ENCODE results near the gene DNM1. TPM values are rescaled to one million over a fixed set of nuclear protein-coding genes. Genes with fewer than 3 reads are reported as not detected.

The DNM1 gene
- total and polyA plus RNA-seq, 2 experiments from 2014 or later = 36.0 to 42.0 TPM

DNA sequence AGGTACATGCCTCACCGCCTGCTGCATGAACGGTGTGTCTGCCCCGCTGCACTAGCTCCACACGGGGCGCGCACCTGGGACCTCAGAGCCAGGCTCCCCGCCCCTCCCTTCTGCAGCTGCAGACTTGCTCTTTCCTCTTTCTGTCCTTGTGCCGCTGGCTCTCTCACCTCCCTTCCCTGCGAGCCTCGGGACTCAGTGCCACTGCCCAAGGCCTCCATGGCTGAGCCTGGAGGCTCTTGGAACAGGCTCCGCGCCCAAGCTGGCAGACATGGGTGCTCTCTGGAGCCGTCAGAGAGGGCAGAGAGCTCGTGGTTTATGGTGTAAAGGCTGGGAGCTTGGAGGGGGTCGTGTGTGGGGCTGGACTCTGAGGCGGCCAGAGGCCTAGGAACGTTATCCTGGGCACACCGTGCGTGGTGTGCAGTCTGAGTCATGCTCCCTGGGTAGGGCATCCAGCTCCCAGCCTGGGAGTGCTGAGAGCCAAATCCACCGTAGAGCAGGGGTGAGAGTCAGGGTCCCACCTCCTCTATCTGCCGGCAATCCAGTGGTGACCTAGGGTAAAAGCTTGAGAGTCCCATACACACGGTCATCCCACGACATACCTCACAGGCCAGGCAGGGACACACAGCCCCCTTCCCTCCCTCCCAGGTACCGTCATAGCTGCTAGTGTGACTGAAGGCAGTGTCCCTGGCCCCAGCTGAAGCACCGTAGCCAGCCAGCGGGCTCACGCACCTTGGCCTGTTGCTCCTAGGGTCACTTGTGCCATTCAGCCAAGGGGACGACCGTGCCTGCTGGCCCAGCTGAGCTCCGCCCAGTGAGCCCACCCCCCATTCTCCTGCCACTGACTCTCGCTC lies 50.2 kb downstream of the DNM1 start:
- Histone ChIP-seq H4K20me1 (replicated peaks; ENCODE audit: insufficient read depth) (peaks cover 6% of the 10 kb centered on the region), H3K4me2 (no peak overlapping the region), H2AFZ (no peak overlapping the region), H3K4me1 (ENCODE audit: insufficient read depth) (peaks cover 14% of the 10 kb centered on the region), H3K27me3 (ENCODE audit: insufficient read depth) (no peaks in the 10 kb centered on the region), H3F3A (replicated peaks; ENCODE audit: low read depth) (peaks cover 15% of the 10 kb centered on the region; the same call in 1 of the 2 replicates), H3K27ac (ENCODE audit: low read depth) (no peak overlapping the region), H3K79me2 (replicated peaks; ENCODE audit: insufficient read depth) (0 out of 2 replicates have a peak, but pooled peaks cover 6% of the 10 kb centered on the region), H3K36me3 (ENCODE audit: insufficient read depth) (peaks cover 4% of the 10 kb centered on the region; the same call in 1 of the 2 replicates), H3K9me2 (ENCODE audit: insufficient read depth) (no peaks in the 10 kb centered on the region), H3K4me3 (no peak overlapping the region)
- peak overlapping the region; percentile 48 for H3K27ac Mint-ChIP-seq
- DNase-seq (ENCODE audit: low spot score) (peak; percentile 32), ATAC-seq (no peak)
- peaks cover 19% of the 10 kb centered on the region for H3K27me3 Mint-ChIP-seq (ENCODE audit: insufficient read depth, low read depth, poor library complexity)
- TF ChIP-seq ZNF462 (CRISPR knock-in tag; IDR thresholded peaks at IDR 0.05) = no peak
- TF ChIP-seq POLR2AphosphoS5 (IDR thresholded peaks at IDR 0.05; ENCODE audit: low read depth) = no peak
- TF ChIP-seq EZH2 (IDR thresholded peaks at IDR 0.05; ENCODE audit: low read depth, unreplicated experiment) = no peak
- no peak for TF ChIP-seq CREB1 (CRISPR knock-in tag; IDR thresholded peaks at IDR 0.05; ENCODE audit: low read depth)
- TF ChIP-seq STAT1 (IDR thresholded peaks at IDR 0.05; ENCODE audit: unreplicated experiment) = no peak
- no peak for TF ChIP-seq ETS1 (IDR thresholded peaks at IDR 0.05)
- no peak for TF ChIP-seq ZNF331 (CRISPR knock-in tag; IDR thresholded peaks at IDR 0.05; ENCODE audit: low read depth)
- no peak for TF ChIP-seq REST (IDR thresholded peaks at IDR 0.05; ENCODE audit: unreplicated experiment)
- TF ChIP-seq, protein P1, sequence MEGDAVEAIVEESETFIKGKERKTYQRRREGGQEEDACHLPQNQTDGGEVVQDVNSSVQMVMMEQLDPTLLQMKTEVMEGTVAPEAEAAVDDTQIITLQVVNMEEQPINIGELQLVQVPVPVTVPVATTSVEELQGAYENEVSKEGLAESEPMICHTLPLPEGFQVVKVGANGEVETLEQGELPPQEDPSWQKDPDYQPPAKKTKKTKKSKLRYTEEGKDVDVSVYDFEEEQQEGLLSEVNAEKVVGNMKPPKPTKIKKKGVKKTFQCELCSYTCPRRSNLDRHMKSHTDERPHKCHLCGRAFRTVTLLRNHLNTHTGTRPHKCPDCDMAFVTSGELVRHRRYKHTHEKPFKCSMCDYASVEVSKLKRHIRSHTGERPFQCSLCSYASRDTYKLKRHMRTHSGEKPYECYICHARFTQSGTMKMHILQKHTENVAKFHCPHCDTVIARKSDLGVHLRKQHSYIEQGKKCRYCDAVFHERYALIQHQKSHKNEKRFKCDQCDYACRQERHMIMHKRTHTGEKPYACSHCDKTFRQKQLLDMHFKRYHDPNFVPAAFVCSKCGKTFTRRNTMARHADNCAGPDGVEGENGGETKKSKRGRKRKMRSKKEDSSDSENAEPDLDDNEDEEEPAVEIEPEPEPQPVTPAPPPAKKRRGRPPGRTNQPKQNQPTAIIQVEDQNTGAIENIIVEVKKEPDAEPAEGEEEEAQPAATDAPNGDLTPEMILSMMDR (conservative IDR thresholded peaks at IDR 0.05; ENCODE audit: low read depth in 2 of 2) = no peak
- no peak for TF ChIP-seq NANOG (IDR thresholded peaks at IDR 0.05; ENCODE audit: borderline replicate concordance)
- TF ChIP-seq JUNB (IDR thresholded peaks at IDR 0.05; ENCODE audit: unreplicated experiment) = no peak
- no peak for TF ChIP-seq ZNF114 (CRISPR knock-in tag; IDR thresholded peaks at IDR 0.05)
- no peak for TF ChIP-seq EZH2phosphoT487 (IDR thresholded peaks at IDR 0.05; ENCODE audit: unreplicated experiment)
- peaks cover 15% of the 10 kb centered on the region for H3K36me3 Mint-ChIP-seq (ENCODE audit: low read depth)
- H3K4me3 Mint-ChIP-seq = no peak overlapping the region; the same call in 2 of the 3 replicates
- no peaks in the 10 kb centered on the region; the same call in 2 of the 3 replicates for H3K9me3 Mint-ChIP-seq
- H3K4me1 Mint-ChIP-seq = peaks cover 35% of the 10 kb centered on the region

All from GM23338 (cell line).